Activated CD4-positive, alpha-beta memory T cell treated with anti-CD3 and anti-CD28 coated beads for 36 hours (primary cell): ENCODE results near the gene PGM3. TPM values are rescaled to one million over a fixed set of nuclear protein-coding genes. Genes with fewer than 3 reads are reported as not detected.
A peak's percentile ranks its signal among the peaks of the same experiment; 100 is the strongest.

Experiments used
- CTCF ChIA-PET: fragments of 350-600 bp; sonication (Branson Sonifier 250); formaldehyde crosslinking; loops from one replicate; lab custom pipeline; 2021; ENCODE audit warnings: antibody characterized with exemption, inconsistent platforms; lab: Charles Lee
- POLR2A ChIA-PET: fragments of 350-600 bp; sonication (Branson Sonifier 250); formaldehyde crosslinking; loops from one replicate; lab custom pipeline; 2021; ENCODE audit warnings: antibody characterized with exemption; lab: Charles Lee
- DNase-seq: peaks from one replicate; pipeline ENCODE4 v3.0.0-alpha.2; 2020
- H3K27ac Mint-ChIP-seq: one replicate; pipeline ENCODE4 v1.8.0; 2021; ENCODE audit warnings: mixed read lengths
- H3K27me3 Mint-ChIP-seq: one replicate; pipeline ENCODE4 v1.8.0; 2021; ENCODE audit warnings: mixed read lengths
- H3K36me3 Mint-ChIP-seq: one replicate; pipeline ENCODE4 v1.8.0; 2021; ENCODE audit warnings: mixed read lengths
- H3K4me1 Mint-ChIP-seq: one replicate; pipeline ENCODE4 v1.8.0; 2021; ENCODE audit warnings: low read depth, mixed read lengths
- H3K4me3 Mint-ChIP-seq: one replicate; pipeline ENCODE4 v1.8.0; 2021; ENCODE audit warnings: mild to moderate bottlenecking, mixed read lengths
- H3K9me3 Mint-ChIP-seq: one replicate; pipeline ENCODE4 v1.8.0; 2021; ENCODE audit warnings: mixed read lengths
- intact Hi-C: fragments of 100-400 bp; cut with micrococcal nuclease; formaldehyde crosslinking; loops from one replicate; pipeline ENCODE4 v1.15.1; 2023
- total RNA-seq, 2 experiments: library from RNA; stranded (reverse); gene quantifications; one replicate each; pipeline ENCODE4 v1.2.3, GENCODE V29; 2021

Gene PGM3
- total RNA-seq, result 10 to 100 TPM; 20.7 to 24.6 TPM

DNA sequence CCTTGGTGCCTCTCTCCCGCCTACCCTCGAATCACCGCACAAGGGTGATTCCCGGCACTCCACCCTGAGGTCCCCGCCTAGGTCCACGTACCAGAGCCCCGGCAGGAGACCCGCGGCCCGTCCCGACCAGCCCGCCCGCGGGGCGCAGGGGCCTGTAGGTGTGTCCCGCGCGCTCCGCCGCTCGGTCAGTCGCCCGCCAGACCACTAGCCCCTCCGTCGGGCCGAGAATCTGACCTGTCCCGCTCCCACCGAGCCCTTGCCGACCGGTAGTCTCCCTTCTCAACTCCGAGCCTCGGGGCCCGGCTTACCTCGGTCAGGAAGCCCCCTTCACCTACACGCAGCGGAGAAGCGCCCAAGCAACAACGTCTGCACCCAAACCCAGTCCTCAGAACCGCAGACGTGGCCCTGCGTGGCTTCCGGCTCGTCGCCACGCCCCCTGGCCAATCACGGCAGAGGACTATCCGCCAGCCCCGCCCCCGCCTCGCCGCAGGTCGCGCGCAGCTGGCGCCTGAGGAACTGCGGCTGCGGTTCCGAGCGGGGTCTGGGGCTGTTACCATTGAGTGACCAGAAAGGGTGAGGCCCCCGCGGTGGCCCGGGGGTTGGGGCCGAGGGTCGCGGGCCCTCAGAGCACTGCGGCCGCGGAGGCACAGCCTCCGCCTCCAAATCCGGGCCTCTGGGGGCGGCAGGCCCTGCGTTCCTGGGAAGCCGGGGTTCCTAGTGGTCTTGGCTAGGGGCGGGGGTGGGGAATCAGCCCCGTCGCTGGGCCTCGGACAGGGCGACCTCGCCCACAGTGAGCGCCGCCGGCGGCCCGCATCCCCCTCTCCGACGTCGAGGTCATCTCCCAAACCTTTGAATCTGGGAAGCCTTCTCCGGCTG, at the start of gene PGM3, which contains the start of gene RWDD2A:
Gene PGM3 (minus strand): TSS at position 395 of the 876 bp plus-strand sequence. CDS start 2,253 bp downstream, outside the sequence.
Gene RWDD2A (plus strand): TSS at position 487 of the 876 bp plus-strand sequence. CDS start 1,095 bp downstream, outside the sequence.
- H3K27me3 Mint-ChIP-seq, result no peaks in the 10 kb centered on the region

DNA sequence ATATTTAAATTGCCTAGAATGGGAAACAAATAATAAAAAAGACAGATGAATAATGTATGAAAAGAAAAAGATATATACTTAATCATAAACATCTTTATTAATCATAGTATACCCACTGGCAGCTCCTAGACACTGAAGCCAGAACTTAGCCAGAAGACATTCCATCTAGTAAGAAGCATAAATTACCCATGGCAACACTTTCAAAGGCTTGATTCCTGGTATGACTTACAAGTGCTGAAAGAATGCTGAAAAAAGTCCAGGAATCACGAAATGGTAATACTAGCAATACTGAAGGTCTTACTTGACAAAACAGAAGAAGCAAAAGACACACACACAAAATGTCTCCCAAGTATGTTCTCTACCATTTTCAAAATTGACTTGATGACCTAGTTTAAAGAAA, 38.1 kb upstream of the PGM3 start:
- Mint-ChIP-seq H3K4me3 (no peak overlapping the region), H3K4me1 (no peaks in the 10 kb centered on the region), H3K9me3 (no peaks in the 10 kb centered on the region), H3K36me3 (no peaks in the 10 kb centered on the region), H3K27me3 (peaks cover 6% of the 10 kb centered on the region), H3K27ac (no peak overlapping the region)
- ChIA-PET CTCF (interaction anchor here (0.7 to 3.3 kb wide), 3 partner anchors 9 to 283 kb away, joined by 4 to 11 read pairs (median 10); no protein-coding TSS in a partner anchor), POLR2A (no interaction called here)
- intact Hi-C loops, result no loop called here
- DNase-seq, result no peak

More for the DNA sequence above, at the start of gene PGM3, which contains the start of gene RWDD2A:
- peak within 1 kb of the TSS; percentile 92 for H3K27ac Mint-ChIP-seq
- CTCF ChIA-PET, result interaction anchor here (1.0 to 3.5 kb wide), 3 partner anchors 22 to 343 kb away, joined by 3 to 31 read pairs (median 6); partner anchors contain the start of genes DOP1A and UBE3D
- intact Hi-C loops, result loop anchor here (1.0 to 5.0 kb wide), 4 partner anchors 22 to 1034 kb away; partner anchors contain the start of genes CEP162, DOP1A and IBTK
- H3K4me1 Mint-ChIP-seq, result peaks cover 44% of the 10 kb centered on the region
- POLR2A ChIA-PET, result interaction anchor here (0.6 to 1.1 kb wide), 3 partner anchors 123 to 128 kb away, joined by 4 to 7 read pairs (median 5); partner anchors contain the start of genes DOP1A and UBE3D
- peaks cover 18% of the 10 kb centered on the region for H3K36me3 Mint-ChIP-seq
- H3K4me3 Mint-ChIP-seq, result peak within 1 kb of the TSS; percentile 95
- DNase-seq, result peak; percentile 93
- H3K9me3 Mint-ChIP-seq, result no peaks in the 10 kb centered on the region

DNA sequence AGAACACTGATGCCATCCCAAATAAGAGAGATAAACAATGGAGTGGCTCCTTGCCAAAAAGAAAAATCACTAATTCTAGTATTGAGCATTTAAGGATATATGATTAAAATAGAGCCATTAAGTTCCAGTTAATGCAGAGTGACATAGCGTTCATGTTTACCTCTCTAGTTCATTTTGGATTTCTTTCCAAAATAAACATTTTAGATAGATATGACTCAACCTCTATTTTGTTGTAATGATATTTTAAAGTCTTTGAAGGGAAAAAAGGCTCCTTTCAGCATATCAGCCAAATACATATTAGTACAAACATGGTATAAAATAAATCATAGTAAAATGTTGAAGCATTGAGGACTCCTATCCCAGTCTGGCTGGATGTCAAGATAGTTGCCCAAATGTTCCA, 33.5 kb upstream of the PGM3 start:
- intact Hi-C loops, result no loop called here
- Mint-ChIP-seq H3K27me3 (no peaks in the 10 kb centered on the region), H3K27ac (no peak overlapping the region), H3K4me1 (no peaks in the 10 kb centered on the region), H3K4me3 (no peak overlapping the region), H3K36me3 (no peaks in the 10 kb centered on the region), H3K9me3 (no peaks in the 10 kb centered on the region)
- POLR2A ChIA-PET, result no interaction called here
- CTCF ChIA-PET, result no interaction called here
- no peak for DNase-seq

GRCh38 chr6:83221889-83222479, 28.9 kb upstream of the PGM3 start:
- intact Hi-C loops, result loop anchor here (1.0 kb wide), 1 partner anchor 293 kb away; no protein-coding TSS in a partner anchor
- Mint-ChIP-seq H3K27ac (no peak overlapping the region), H3K36me3 (no peaks in the 10 kb centered on the region), H3K4me1 (no peaks in the 10 kb centered on the region), H3K27me3 (no peaks in the 10 kb centered on the region), H3K4me3 (no peak overlapping the region), H3K9me3 (no peaks in the 10 kb centered on the region)
- ChIA-PET POLR2A (no interaction called here), CTCF (interaction anchor here (0.6 to 10.9 kb wide), 27 partner anchors 10 to 1091 kb away, joined by 3 to 174 read pairs (median 5); partner anchors contain the start of genes DOP1A, PRSS35 and UBE3D)
- DNase-seq, result no peak

- Mint-ChIP-seq H3K4me3 (no peak overlapping the region), H3K4me1 (no peaks in the 10 kb centered on the region), H3K27me3 (no peaks in the 10 kb centered on the region), H3K36me3 (no peaks in the 10 kb centered on the region), H3K9me3 (no peaks in the 10 kb centered on the region), H3K27ac (no peak overlapping the region)
- DNase-seq, result no peak
- ChIA-PET CTCF (interaction anchor here (0.6 to 10.9 kb wide), 20 partner anchors 10 to 1037 kb away, joined by 3 to 174 read pairs (median 5); partner anchors contain the start of genes DOP1A, PRSS35 and UBE3D), POLR2A (no interaction called here)
- intact Hi-C loops, result no loop called here
Observed at GRCh38 chr6:83221276-83221675, 28.2 kb upstream of the PGM3 start.

DNA sequence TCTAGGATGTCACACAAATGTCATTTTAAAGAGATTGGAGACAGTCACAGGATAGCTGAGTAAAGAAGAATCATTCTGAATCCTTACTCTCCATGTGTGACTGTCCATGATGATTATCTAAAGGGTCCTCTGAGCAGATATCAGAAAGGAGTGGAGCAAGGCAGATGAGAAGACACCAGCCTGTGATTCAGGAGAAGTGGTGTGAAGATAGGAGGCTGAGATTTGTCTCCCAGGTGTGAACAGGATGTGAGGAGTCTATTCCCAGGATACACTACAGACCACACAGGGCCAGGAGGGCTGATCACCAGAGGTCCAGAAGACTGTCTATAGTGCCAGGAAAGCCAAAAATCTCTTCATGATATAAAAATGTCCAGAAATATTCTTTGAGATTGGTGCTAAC, 27.1 kb upstream of the PGM3 start:
- Mint-ChIP-seq H3K4me1 (no peaks in the 10 kb centered on the region), H3K27me3 (no peaks in the 10 kb centered on the region), H3K27ac (no peak overlapping the region), H3K4me3 (no peak overlapping the region), H3K36me3 (no peaks in the 10 kb centered on the region), H3K9me3 (no peaks in the 10 kb centered on the region)
- intact Hi-C loops, result no loop called here
- no peak for DNase-seq
- ChIA-PET POLR2A (no interaction called here), CTCF (interaction anchor here (0.9 to 10.9 kb wide), 4 partner anchors 152 to 316 kb away, joined by 3 to 174 read pairs (median 85); partner anchors contain the start of genes DOP1A, PRSS35 and UBE3D)

GRCh38 chr6:83218646-83219045, 25.6 kb upstream of the PGM3 start:
- POLR2A ChIA-PET, result interaction anchor here (1.0 kb wide), 1 partner anchor 153 kb away, joined by 3 read pairs; the partner anchor contains the start of gene UBE3D
- intact Hi-C loops, result no loop called here

DNA sequence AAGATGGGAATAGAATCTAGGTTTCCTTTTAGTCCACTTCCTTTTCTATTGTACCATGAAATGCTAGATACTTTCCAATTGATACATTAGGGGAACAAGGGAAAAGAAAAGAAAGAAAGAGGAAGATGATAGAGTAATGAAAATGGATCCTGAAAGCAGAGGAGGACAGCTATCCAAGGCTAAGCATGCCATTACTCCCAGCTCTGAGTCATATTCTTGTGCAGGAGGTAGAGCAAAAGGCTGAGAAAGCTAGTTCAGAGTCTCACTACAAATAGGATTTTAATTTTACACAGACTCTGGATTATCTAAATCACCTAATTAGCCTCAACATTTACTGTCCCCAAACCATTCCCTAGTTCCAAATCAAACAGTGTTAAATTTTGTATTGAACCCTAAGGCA, 23.7 kb upstream of the PGM3 start:
- H3K9me3 Mint-ChIP-seq, result no peaks in the 10 kb centered on the region
- no peaks in the 10 kb centered on the region for H3K36me3 Mint-ChIP-seq
- no peaks in the 10 kb centered on the region for H3K27me3 Mint-ChIP-seq
- DNase-seq, result no peak
- no peak overlapping the region for H3K4me3 Mint-ChIP-seq
- CTCF ChIA-PET, result interaction anchor here (1.1 to 10.9 kb wide), 6 partner anchors 7 to 319 kb away, joined by 3 to 167 read pairs (median 6); partner anchors contain the start of genes DOP1A, PRSS35 and UBE3D
- H3K4me1 Mint-ChIP-seq, result no peaks in the 10 kb centered on the region
- intact Hi-C loops, result no loop called here
- POLR2A ChIA-PET, result no interaction called here
- no peak overlapping the region for H3K27ac Mint-ChIP-seq

More at GRCh38 chr6:83218646-83219045, 25.6 kb upstream of the PGM3 start:
- H3K4me1 Mint-ChIP-seq, result no peaks in the 10 kb centered on the region
- no peaks in the 10 kb centered on the region for H3K9me3 Mint-ChIP-seq
- no peaks in the 10 kb centered on the region for H3K27me3 Mint-ChIP-seq
- H3K36me3 Mint-ChIP-seq, result no peaks in the 10 kb centered on the region
- CTCF ChIA-PET, result interaction anchor here (6.1 to 10.9 kb wide), 2 partner anchors 151 to 295 kb away, joined by 167 to 174 read pairs; partner anchors contain the start of genes DOP1A, PRSS35 and UBE3D
- H3K4me3 Mint-ChIP-seq, result no peak overlapping the region
- no peak for DNase-seq
- H3K27ac Mint-ChIP-seq, result no peak overlapping the region

DNA sequence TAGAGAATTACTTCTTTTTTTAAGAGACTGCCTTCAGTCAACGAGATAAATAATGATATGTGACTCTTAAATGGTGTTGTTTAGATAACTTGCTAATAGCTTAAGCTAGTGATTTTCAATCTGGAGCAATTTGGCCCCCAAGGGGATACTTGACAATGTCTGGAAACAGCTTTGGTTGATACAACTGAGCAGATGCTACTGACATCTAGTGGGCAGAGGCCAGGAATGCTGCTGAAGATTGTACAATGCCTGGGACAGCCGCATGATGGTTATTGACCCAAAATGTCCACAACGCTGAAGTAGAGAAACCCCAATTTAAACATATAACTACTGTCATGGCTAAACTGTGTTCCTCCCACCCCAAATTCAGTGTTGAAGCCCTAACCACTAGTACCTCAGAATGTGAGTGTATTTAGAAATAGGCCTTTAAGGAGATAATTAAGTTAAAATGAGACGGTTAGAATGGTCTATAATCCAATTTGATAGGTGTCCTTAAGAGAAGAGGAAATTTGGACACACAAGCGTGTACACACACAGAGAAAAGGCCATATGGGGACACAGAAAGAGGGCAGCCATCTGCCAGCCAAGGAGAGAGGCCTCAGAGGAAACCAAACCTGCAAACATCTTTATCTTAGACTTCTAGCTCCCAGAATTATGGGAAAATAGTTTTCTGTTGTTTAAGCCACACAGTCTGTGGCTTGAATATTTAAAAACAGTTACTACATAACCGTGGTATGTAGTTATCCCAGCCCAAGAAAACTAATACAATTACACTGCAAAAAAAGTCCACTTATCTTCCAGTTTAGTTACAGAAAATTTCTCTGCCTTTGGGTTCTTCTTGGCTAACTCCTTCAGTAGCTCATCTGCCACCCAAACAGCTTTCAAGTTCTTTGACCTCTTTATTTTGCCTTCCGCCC, 22.3 kb upstream of the PGM3 start:
- no peaks in the 10 kb centered on the region for H3K9me3 Mint-ChIP-seq
- ChIA-PET POLR2A (no interaction called here), CTCF (interaction anchor here (0.6 to 10.9 kb wide), 19 partner anchors 9 to 969 kb away, joined by 3 to 167 read pairs (median 4); partner anchors contain the start of genes DOP1A, PRSS35 and UBE3D)
- intact Hi-C loops, result loop anchor here (1.0 to 2.0 kb wide), 3 partner anchors 22 to 945 kb away; partner anchors contain the start of genes DOP1A, PGM3 and RWDD2A
- no peak overlapping the region for H3K4me3 Mint-ChIP-seq
- no peaks in the 10 kb centered on the region for H3K4me1 Mint-ChIP-seq
- H3K27me3 Mint-ChIP-seq, result peaks cover 5% of the 10 kb centered on the region
- no peak overlapping the region for H3K27ac Mint-ChIP-seq
- H3K36me3 Mint-ChIP-seq, result no peaks in the 10 kb centered on the region
- peak; percentile 70 for DNase-seq

DNA sequence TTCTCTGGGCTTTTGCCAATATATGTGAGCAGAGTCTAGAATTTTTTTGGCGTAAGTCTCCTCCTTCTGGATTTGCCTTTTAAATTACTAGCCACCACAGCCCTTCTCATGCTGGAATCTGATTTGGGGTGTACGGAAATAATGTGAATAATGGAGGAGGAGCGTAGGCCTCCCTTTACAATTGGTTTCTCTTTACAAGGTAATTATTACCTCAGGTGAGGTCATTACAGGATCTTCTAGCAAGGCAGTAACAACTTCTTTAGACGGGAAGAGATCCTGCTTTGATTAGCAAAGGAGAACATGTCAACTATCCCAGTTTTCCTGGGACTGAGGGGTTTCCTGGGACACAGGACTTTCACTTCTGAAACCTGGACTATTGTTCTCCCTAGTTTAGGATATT, 9.0 kb upstream of the PGM3 start:
- CTCF ChIA-PET, result no interaction called here

More for the DNA sequence above, 9.0 kb upstream of the PGM3 start:
- Mint-ChIP-seq H3K4me3 (no peak overlapping the region), H3K4me1 (no peaks in the 10 kb centered on the region), H3K27ac (no peak overlapping the region), H3K36me3 (peaks cover 2% of the 10 kb centered on the region), H3K9me3 (no peaks in the 10 kb centered on the region), H3K27me3 (peaks cover 8% of the 10 kb centered on the region)
- DNase-seq, result no peak
- POLR2A ChIA-PET, result no interaction called here
- intact Hi-C loops, result no loop called here
